ENCODE data around the gene CDH4. TPM values are rescaled to one million over a fixed set of nuclear protein-coding genes. Genes with fewer than 3 reads are reported as not detected.
A peak's percentile ranks its signal among the peaks of the same experiment; 100 is the strongest.

The CDH4 gene
- total RNA-seq, 1 donor from 2014 or later, result not detected

DNA sequence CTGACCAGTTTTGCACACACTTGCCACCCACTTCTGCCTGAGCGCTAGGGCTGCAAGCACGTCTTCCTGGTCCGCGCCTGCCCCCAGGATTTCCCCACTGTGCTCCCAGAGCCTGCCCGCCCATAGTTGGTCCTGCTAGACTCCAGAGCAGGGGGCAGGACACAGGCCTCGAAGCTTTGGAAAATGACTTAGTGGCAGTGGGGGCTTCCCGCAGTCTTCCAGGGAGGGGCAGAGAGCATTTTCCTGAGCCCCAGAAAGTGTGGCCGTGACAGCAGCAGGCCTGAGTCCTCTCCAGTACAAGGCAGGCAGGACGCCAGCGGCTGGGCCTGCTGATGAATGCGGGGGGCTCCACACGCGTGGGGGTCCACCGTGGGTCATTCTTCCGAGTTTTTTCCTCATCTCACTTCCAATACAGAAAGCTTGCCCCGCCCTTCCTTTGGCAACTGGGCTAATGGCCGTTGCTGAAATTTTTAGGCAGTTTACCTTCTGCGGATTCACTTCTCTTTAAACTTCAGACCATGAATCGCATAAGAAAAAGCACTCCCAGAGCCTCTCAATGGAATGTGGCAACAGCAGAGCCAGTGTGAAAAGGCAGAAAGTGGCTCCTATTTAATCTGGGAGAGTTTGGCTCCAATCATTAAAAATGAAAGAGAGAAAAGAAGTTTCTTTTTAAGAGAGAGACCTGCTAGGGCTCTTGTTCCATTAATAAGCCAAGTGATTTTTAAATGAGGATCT is 383.8 kb downstream of the CDH4 start:
- DNase-seq, result no peak
- intact Hi-C loops (cut with micrococcal nuclease), result no loop called here
- no peak for ATAC-seq

- no peak for DNase-seq
- no peak for ATAC-seq
- intact Hi-C loops (cut with micrococcal nuclease), result no loop called here
Measured at GRCh38 chr20:61636531-61637116, 384.6 kb downstream of the CDH4 start.

GRCh38 chr20:61638802-61639585 is 386.9 kb downstream of the CDH4 start:
- intact Hi-C loops (cut with micrococcal nuclease), result no loop called here
- DNase-seq, result peak; percentile 4
- no peak for ATAC-seq

- intact Hi-C loops (cut with micrococcal nuclease), result no loop called here
- no peak for ATAC-seq
- DNase-seq, result no peak
Measured at GRCh38 chr20:61640131-61640870, 388.2 kb downstream of the CDH4 start.

- ATAC-seq (no peak), DNase-seq (peak; percentile 12)
- intact Hi-C loops (cut with micrococcal nuclease), result no loop called here
Measured at GRCh38 chr20:61640871-61641245, 388.8 kb downstream of the CDH4 start.

DNA sequence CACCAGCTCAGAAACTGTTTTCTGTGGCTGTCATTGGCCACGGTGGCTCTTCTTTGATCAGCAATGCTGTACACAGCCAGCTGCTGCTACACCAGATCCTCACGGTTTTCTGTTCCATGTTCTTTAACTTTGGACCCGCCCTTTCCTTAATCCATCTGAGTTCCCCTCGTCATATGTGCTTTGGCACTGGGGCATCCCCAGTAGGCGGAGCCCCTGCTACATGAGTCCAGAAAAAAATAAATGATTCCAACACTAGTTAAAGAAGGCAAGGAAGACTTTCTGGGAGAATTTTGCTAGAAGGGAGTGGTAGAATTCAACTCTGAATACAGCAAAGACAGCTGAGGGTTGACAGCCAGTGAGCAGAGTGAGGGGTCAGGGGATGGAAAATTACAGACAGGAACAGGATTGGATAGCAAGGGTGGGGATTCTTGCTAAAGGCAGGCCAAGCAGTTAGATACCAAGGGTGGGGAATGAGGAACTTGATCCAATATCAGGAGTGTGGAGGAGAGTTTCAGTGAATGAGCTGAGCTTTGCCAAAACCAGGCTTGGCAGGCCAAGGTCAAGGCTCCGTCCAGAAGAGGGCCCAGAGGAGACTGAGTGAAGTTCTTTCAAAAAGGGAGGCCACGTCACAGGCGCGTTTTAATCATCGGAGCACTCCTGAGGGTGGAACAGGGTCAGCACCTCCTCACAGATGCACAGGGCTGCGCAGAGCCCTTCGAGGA is 391.8 kb downstream of the CDH4 start:
- intact Hi-C loops (cut with micrococcal nuclease), result no loop called here
- ATAC-seq, result peak; percentile 87
- peak; percentile 58 for DNase-seq

GRCh38 chr20:61644378-61645076 is 392.5 kb downstream of the CDH4 start:
- intact Hi-C loops (cut with micrococcal nuclease), result no loop called here
- DNase-seq (peak; percentile 34), ATAC-seq (peak; percentile 36)

DNA sequence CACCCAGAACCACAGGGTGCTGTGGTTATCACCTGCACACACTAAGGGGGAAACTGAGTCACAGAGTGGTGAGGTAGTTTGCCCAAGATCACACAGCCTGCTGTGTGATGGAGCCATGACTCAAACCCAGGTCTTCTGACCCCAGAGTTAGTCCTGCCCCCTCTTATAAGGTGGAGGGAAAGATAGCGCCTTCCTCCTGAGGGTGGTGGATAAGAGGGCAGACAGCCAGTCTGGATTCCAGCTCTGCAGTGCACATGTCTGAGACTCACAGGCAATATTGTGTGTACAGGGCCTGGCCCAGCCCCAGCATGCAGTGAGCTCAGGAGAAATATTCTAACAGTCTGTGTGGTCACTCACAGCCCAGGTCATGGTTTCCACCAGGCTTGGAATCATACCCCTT is 393.7 kb downstream of the CDH4 start:
- ATAC-seq (no peak), DNase-seq (peak; percentile 8)
- intact Hi-C loops (cut with micrococcal nuclease), result no loop called here

DNA sequence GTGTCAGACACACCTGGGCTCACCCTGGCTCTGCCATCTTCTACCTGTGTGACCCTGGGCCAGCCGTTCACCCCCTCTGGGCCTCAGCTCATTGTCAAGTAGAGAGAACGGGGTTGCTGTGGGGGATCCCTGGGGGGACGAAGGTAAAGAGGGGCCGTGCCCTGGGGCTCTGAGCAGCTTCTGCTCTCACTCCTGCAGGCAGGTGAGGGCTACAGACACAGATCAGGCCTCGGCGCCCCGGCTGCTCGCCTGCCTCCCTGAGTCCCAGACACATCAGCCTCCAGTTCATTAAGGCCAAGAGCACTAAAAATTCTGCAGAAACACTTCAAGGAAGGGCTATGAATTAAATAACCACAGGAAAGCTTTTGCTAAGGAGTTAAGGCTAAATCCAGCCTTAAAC is 394.4 kb downstream of the CDH4 start:
- ATAC-seq (no peak), DNase-seq (peak; percentile 15)
- intact Hi-C loops (cut with micrococcal nuclease), result no loop called here

GRCh38 chr20:61646986-61647385 is 394.9 kb downstream of the CDH4 start:
- peak; percentile 4 for DNase-seq
- intact Hi-C loops (cut with micrococcal nuclease), result no loop called here
- no peak for ATAC-seq

- intact Hi-C loops (cut with micrococcal nuclease), result no loop called here
- DNase-seq (peak; percentile 16), ATAC-seq (no peak)
Measured at GRCh38 chr20:61647702-61648101, 395.6 kb downstream of the CDH4 start.

GRCh38 chr20:61649105-61649859 is 397.2 kb downstream of the CDH4 start:
- intact Hi-C loops (cut with micrococcal nuclease), result no loop called here
- ATAC-seq (no peak), DNase-seq (peak; percentile 6)

DNA sequence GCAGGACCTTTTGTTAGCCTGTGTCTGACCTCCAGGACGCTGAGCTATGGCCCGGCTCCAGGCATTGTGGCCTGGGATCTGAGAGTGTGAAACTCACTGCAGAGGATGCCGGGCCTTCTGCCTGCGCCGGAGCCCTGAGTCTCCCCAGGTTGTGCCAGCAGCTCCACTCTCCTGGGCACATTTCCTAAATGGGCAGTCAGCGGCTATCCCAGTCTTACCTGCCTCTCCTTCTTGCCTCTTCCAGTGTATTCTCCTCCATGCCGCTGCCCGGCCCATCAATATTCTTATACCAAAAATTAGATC is 397.8 kb downstream of the CDH4 start:
- intact Hi-C loops (cut with micrococcal nuclease), result no loop called here
- peak; percentile 13 for DNase-seq

GRCh38 chr20:61650912-61651733 is 399.1 kb downstream of the CDH4 start:
- intact Hi-C loops (cut with micrococcal nuclease), result no loop called here

More for the DNA sequence above, 397.8 kb downstream of the CDH4 start:
- ATAC-seq, result no peak

DNA sequence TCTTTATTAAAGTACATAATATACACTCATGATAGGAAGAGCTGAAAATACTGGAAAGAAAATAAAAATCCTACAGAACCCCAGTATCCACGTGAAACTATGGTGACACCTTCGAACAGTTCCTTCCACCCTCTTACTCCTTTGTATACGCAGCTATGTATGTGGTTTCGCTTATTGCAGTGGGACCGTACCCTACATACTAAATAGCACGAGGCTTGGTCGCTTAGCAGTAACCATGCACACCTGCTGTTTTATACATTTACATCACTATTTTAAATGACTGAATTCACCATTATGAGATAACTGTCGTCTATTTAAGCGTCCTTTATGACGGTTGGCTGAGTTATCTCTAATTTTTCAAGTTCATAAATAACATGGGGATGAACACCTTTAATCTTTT is 400.1 kb downstream of the CDH4 start:
- intact Hi-C loops (cut with micrococcal nuclease), result no loop called here
- ATAC-seq, result no peak
- DNase-seq, result no peak

More at GRCh38 chr20:61650912-61651733, 399.1 kb downstream of the CDH4 start:
- DNase-seq (peak; percentile 14), ATAC-seq (no peak)

DNA sequence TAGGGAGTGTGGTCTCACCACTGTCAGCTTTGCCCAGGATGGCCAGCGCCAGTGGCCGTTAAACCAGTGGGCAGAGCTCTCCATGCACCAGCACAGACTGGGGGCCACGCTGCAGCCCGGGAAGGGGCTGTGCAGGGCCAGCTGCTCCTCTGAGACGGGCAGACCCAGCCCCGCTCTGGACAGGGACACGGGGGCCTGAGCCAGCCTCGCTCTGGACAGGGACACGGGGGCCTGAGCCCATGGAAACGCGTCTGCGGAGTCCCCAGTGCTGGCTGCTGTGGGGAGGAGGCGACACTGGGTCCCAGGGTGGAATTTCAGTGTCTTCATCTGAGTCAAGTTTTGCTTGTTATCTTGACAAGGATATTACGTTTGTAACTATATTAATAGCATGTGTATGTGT is 402.7 kb downstream of the CDH4 start:
- no peak for ATAC-seq
- peak; percentile 10 for DNase-seq
- intact Hi-C loops (cut with micrococcal nuclease), result no loop called here

- peak; percentile 4 for DNase-seq
- ATAC-seq, result no peak
- intact Hi-C loops (cut with micrococcal nuclease), result no loop called here
Measured at GRCh38 chr20:61655591-61655990, 403.5 kb downstream of the CDH4 start.

All from left ventricle myocardium superior (tissue), 1 donor.